ENCODE measurements around the gene CETP.

Gene CETP

DNA sequence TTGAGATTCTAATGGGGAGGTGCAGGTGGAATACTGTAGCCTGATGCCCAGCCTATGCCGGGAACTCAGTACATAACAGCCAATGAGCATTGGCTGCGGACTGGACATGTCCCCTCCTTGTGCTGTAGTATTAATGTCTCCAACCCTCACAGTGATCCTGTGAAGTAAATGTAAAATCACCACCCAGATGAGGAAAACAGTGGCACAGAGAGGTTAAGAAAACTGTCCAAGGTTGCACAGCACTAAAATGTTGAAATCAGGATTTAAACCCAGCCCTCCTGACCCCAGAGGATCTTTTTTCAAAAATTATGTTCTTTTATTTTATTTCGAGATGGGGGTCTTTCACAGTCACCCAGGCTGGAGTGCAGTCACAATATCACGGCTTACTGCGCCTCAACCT is 35.5 kb downstream of the CETP start:
- TF ChIP-seq TAF1 (IDR thresholded peaks at IDR 0.05; ENCODE audit: borderline replicate concordance, insufficient read depth, low read length) (no peak), POLR2AphosphoS5 (IDR thresholded peaks at IDR 0.05; ENCODE audit: low read depth, low read length) (no peak), FOXP2 (optimal IDR thresholded peaks at IDR 0.05; ENCODE audit: borderline replicate concordance, extremely low read depth, extremely low read length, insufficient read depth) (no peak), SIN3A (IDR thresholded peaks at IDR 0.05; ENCODE audit: borderline replicate concordance, insufficient read depth, low read length) (no peak)
- TF ChIP-seq, protein P1, sequence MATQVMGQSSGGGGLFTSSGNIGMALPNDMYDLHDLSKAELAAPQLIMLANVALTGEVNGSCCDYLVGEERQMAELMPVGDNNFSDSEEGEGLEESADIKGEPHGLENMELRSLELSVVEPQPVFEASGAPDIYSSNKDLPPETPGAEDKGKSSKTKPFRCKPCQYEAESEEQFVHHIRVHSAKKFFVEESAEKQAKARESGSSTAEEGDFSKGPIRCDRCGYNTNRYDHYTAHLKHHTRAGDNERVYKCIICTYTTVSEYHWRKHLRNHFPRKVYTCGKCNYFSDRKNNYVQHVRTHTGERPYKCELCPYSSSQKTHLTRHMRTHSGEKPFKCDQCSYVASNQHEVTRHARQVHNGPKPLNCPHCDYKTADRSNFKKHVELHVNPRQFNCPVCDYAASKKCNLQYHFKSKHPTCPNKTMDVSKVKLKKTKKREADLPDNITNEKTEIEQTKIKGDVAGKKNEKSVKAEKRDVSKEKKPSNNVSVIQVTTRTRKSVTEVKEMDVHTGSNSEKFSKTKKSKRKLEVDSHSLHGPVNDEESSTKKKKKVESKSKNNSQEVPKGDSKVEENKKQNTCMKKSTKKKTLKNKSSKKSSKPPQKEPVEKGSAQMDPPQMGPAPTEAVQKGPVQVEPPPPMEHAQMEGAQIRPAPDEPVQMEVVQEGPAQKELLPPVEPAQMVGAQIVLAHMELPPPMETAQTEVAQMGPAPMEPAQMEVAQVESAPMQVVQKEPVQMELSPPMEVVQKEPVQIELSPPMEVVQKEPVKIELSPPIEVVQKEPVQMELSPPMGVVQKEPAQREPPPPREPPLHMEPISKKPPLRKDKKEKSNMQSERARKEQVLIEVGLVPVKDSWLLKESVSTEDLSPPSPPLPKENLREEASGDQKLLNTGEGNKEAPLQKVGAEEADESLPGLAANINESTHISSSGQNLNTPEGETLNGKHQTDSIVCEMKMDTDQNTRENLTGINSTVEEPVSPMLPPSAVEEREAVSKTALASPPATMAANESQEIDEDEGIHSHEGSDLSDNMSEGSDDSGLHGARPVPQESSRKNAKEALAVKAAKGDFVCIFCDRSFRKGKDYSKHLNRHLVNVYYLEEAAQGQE (IDR thresholded peaks at IDR 0.05; ENCODE audit: insufficient read depth in 1 of 2, low read depth in 2 of 2, low read length in 2 of 2), result no peak

DNA sequence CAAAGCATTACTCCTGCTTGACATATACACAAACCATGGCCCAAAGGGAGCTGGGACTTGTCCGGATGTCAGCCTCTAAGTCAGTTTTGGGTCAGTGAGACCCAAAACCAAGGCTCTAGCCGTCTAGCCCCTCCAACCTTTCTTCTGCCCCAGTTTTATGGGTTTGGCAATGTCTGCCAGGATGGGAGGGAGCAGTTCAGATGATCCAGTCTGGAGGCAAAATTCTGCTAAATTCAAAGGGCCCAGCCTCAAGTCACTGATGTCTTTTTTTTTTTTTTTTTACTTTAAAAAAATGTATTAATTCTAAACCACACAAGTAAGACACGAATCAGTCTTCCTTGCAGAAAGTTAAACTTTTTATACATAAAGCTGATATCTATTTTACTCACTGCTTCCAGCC is 36.2 kb downstream of the CETP start:
- TF ChIP-seq FOXP2 (optimal IDR thresholded peaks at IDR 0.05; ENCODE audit: borderline replicate concordance, extremely low read depth, extremely low read length, insufficient read depth), result no peak
- TF ChIP-seq SIN3A (IDR thresholded peaks at IDR 0.05; ENCODE audit: borderline replicate concordance, insufficient read depth, low read length), result no peak
- TF ChIP-seq, protein P1 (IDR thresholded peaks at IDR 0.05; ENCODE audit: insufficient read depth in 1 of 2, low read depth in 2 of 2, low read length in 2 of 2), result no peak
- TF ChIP-seq POLR2AphosphoS5 (IDR thresholded peaks at IDR 0.05; ENCODE audit: low read depth, low read length), result no peak
- TF ChIP-seq TAF1 (IDR thresholded peaks at IDR 0.05; ENCODE audit: borderline replicate concordance, insufficient read depth, low read length), result no peak

- TF ChIP-seq TAF1 (IDR thresholded peaks at IDR 0.05; ENCODE audit: borderline replicate concordance, insufficient read depth, low read length), result no peak
- no peak for TF ChIP-seq POLR2AphosphoS5 (IDR thresholded peaks at IDR 0.05; ENCODE audit: low read depth, low read length)
- no peak for TF ChIP-seq FOXP2 (optimal IDR thresholded peaks at IDR 0.05; ENCODE audit: borderline replicate concordance, extremely low read depth, extremely low read length, insufficient read depth)
- no peak for TF ChIP-seq SIN3A (IDR thresholded peaks at IDR 0.05; ENCODE audit: borderline replicate concordance, insufficient read depth, low read length)
- TF ChIP-seq, protein P1 (IDR thresholded peaks at IDR 0.05; ENCODE audit: insufficient read depth in 1 of 2, low read depth in 2 of 2, low read length in 2 of 2), result no peak
Measured at GRCh38 chr16:56998352-56998751, 36.6 kb downstream of the CETP start.

GRCh38 chr16:56998861-56999260 is 37.1 kb downstream of the CETP start:
- TF ChIP-seq FOXP2 (optimal IDR thresholded peaks at IDR 0.05; ENCODE audit: borderline replicate concordance, extremely low read depth, extremely low read length, insufficient read depth), result no peak
- no peak for TF ChIP-seq SIN3A (IDR thresholded peaks at IDR 0.05; ENCODE audit: borderline replicate concordance, insufficient read depth, low read length)
- TF ChIP-seq, protein P1 (IDR thresholded peaks at IDR 0.05; ENCODE audit: insufficient read depth in 1 of 2, low read depth in 2 of 2, low read length in 2 of 2), result no peak
- TF ChIP-seq TAF1 (IDR thresholded peaks at IDR 0.05; ENCODE audit: borderline replicate concordance, insufficient read depth, low read length), result no peak
- TF ChIP-seq POLR2AphosphoS5 (IDR thresholded peaks at IDR 0.05; ENCODE audit: low read depth, low read length), result no peak

All from PFSK-1 (cell line).